GM12865 (cell line): ENCODE results near the gene NFX1.
A peak's percentile ranks its signal among the peaks of the same experiment; 100 is the strongest.

Source experiments
- DNase-seq: peaks from one replicate; pipeline ENCODE4 v3.0.0; 2010; ENCODE audit warnings: low read depth
- H3K4me3 ChIP-seq: 2 replicates; pipeline ENCODE4 v1.5.1; 2011; ENCODE audit warnings: mild to moderate bottlenecking, low read depth, low read length, control low read depth
- TF ChIP-seq, protein P1 (sequence below): IDR thresholded peaks from 2 replicates; pipeline ENCODE4 v1.5.1; 2011; ENCODE audit warnings: low read length, control low read depth, low read depth, inconsistent platforms; ENCODE audit not compliant: insufficient read depth; ENCODE audit errors: missing control alignments

Gene NFX1

GRCh38 chr9:33285502-33285901 is 4.8 kb upstream of the NFX1 start:
- H3K4me3 ChIP-seq, result no peak overlapping the region
- TF ChIP-seq, protein P1, sequence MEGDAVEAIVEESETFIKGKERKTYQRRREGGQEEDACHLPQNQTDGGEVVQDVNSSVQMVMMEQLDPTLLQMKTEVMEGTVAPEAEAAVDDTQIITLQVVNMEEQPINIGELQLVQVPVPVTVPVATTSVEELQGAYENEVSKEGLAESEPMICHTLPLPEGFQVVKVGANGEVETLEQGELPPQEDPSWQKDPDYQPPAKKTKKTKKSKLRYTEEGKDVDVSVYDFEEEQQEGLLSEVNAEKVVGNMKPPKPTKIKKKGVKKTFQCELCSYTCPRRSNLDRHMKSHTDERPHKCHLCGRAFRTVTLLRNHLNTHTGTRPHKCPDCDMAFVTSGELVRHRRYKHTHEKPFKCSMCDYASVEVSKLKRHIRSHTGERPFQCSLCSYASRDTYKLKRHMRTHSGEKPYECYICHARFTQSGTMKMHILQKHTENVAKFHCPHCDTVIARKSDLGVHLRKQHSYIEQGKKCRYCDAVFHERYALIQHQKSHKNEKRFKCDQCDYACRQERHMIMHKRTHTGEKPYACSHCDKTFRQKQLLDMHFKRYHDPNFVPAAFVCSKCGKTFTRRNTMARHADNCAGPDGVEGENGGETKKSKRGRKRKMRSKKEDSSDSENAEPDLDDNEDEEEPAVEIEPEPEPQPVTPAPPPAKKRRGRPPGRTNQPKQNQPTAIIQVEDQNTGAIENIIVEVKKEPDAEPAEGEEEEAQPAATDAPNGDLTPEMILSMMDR, result no peak
- no peak for DNase-seq

GRCh38 chr9:33287087-33287490 is 3.2 kb upstream of the NFX1 start:
- TF ChIP-seq, protein P1, result peak; percentile 68
- peak; percentile 78 for DNase-seq
- no peak overlapping the region for H3K4me3 ChIP-seq

- TF ChIP-seq, protein P1, result no peak
- no peak for DNase-seq
Observed at GRCh38 chr9:33288235-33288634, 2.1 kb upstream of the NFX1 start.

GRCh38 chr9:33288828-33289483 is 1.4 kb upstream of the NFX1 start:
- peak overlapping the region; percentile 85 for H3K4me3 ChIP-seq
- no peak for DNase-seq
- TF ChIP-seq, protein P1, result no peak

More at GRCh38 chr9:33288235-33288634, 2.1 kb upstream of the NFX1 start:
- no peak overlapping the region for H3K4me3 ChIP-seq

DNA sequence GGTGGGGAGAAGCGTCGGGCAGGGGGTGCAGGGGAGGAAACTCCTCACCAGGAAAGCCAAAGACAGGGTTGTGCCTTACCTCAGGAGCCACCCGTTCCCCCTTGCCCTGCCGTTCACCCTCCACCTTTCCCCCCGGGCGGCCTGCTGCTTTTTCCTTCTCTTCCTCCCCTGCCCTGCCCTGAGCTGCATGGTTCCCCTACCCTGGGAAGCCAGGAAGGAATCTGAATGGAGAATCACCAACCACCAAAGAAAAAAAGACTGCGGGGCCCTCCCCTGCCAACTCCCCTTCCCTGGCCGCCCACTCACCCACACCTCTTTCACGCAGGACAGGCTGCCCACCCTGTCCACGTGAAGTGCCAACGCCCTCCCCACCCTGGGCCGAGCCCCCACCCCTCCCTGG is 820 bp upstream of the NFX1 start:
- peak overlapping the region; percentile 85 for H3K4me3 ChIP-seq
- TF ChIP-seq, protein P1, result no peak
- no peak for DNase-seq

GRCh38 chr9:33289936-33290246 is 425 bp upstream of the NFX1 start:
- peak overlapping the region; percentile 85 for H3K4me3 ChIP-seq
- TF ChIP-seq, protein P1, result no peak
- no peak for DNase-seq

- TF ChIP-seq, protein P1, result no peak
- peak overlapping the region; percentile 85 for H3K4me3 ChIP-seq
- no peak for DNase-seq
Observed at GRCh38 chr9:33291031-33291397, 698 bp downstream of the NFX1 start.
